Thymus (tissue), 14 donors: ENCODE data around the gene UGT1A4. TPM values are rescaled to one million over a fixed set of nuclear protein-coding genes. Genes with fewer than 3 reads are reported as not detected.
A peak's percentile ranks its signal among the peaks of the same experiment; 100 is the strongest.

Source experiments
- DNase-seq, 9 donors: peaks; one replicate each; pipeline ENCODE4 v3.0.0-alpha.2; 2013; ENCODE audit warnings: low spot score in 9 of 9, low read depth in 6 of 9, missing footprints in 1 of 9
- H3K27ac ChIP-seq, 2 donors: one replicate each; pipeline ENCODE4 v1.5.1; 2013; ENCODE audit warnings: control low read depth in 1 of 2, low read depth in 1 of 2, low read length in 1 of 2, mild to moderate bottlenecking in 1 of 2, moderate library complexity in 1 of 2
- H3K27me3 ChIP-seq, 2 donors: one replicate each; pipeline ENCODE4 v1.5.1; 2013; ENCODE audit warnings: low read length in 1 of 2; ENCODE audit not compliant: control insufficient read depth in 2 of 2, insufficient read depth in 1 of 2
- H3K36me3 ChIP-seq, 2 donors: one replicate each; pipeline ENCODE4 v1.5.1; 2013; ENCODE audit warnings: low read length in 1 of 2, mild to moderate bottlenecking in 1 of 2, moderate library complexity in 1 of 2; ENCODE audit not compliant: control insufficient read depth in 2 of 2, insufficient read depth in 2 of 2
- H3K4me1 ChIP-seq, 2 donors: one replicate each; pipeline ENCODE4 v1.5.1; 2013; ENCODE audit warnings: low read length in 2 of 2; ENCODE audit not compliant: control insufficient read depth in 2 of 2, insufficient read depth in 2 of 2
- H3K4me3 ChIP-seq, 2 donors: one replicate each; pipeline ENCODE4 v1.5.1; 2013; ENCODE audit warnings: low read length in 2 of 2, control low read depth in 1 of 2, mild to moderate bottlenecking in 1 of 2
- H3K9me3 ChIP-seq, 2 donors: one replicate each; pipeline ENCODE4 v1.5.1; 2013; ENCODE audit warnings: low read length in 1 of 2, mild to moderate bottlenecking in 1 of 2; ENCODE audit not compliant: control insufficient read depth in 2 of 2, insufficient read depth in 1 of 2
- WGBS: extraction: QIAGEN DNeasy Blood & Tissue Kit; methylation state at CpG from one replicate; pipeline ENCODE4 v1.1.7; 2013; 5-methylcytosine and 5-hydroxymethylcytosine counted together
- long read RNA-seq, 10 donors: transcript quantifications; one replicate each; lab custom pipeline, GENCODE V29; 2026
- polyA plus RNA-seq: library from polyadenylated mRNA; stranded (reverse); fragments of 200-250 nt; gene quantifications from one replicate; pipeline ENCODE4 v1.2.3, GENCODE V29; 2013
- total RNA-seq: library from RNA; stranded (reverse); fragments of 120-200 nt; gene quantifications from one replicate; pipeline ENCODE4 v1.2.4, GENCODE V29; 2013
- donor health status: healthy.

The UGT1A4 gene
- 0.09 TPM for total RNA-seq
- polyA plus RNA-seq, result 0.34 TPM
- long read RNA-seq, donor 1, result 0 reads
- long read RNA-seq, donor 2, result 0 reads
- long read RNA-seq, donor 3, result 0 reads
- long read RNA-seq, donor 4, result 0 reads
- long read RNA-seq, donor 5, result 0 reads
- long read RNA-seq, donor 6, result 0 reads
- long read RNA-seq, donor 7, result 0 reads
- long read RNA-seq, donor 8, result 0 reads
- long read RNA-seq, donor 9, result 0 reads
- long read RNA-seq, donor 10, result 0 reads

- Histone ChIP-seq H3K4me1 (peaks cover 0 to under 1% of the 10 kb centered on the region in 2 donors), H3K27ac (no peak within 1 kb of the TSS), H3K36me3 (no peaks in the 10 kb centered on the region), H3K9me3 (no peaks in the 10 kb centered on the region), H3K4me3 (no peak within 1 kb of the TSS), H3K27me3 (peaks cover 2 to 4% of the 10 kb centered on the region in 2 donors)
- no peak for DNase-seq
- WGBS, result 96% methylated on average over 7 of the region's 7 CpGs
Observed at GRCh38 chr2:233718552-233718951, at the start of gene UGT1A4. Gene UGT1A4, plus strand, starts transcription at chr2:233718736. Its CDS starts 85 bp downstream, at chr2:233718821.

- H3K9me3 ChIP-seq, result no peaks in the 10 kb centered on the region
- H3K27me3 ChIP-seq, result no peaks in the 10 kb centered on the region
- no peak within 1 kb of the TSS for H3K27ac ChIP-seq
- DNase-seq, result no peak
- H3K4me1 ChIP-seq, result no peaks in the 10 kb centered on the region
- no peak within 1 kb of the TSS for H3K4me3 ChIP-seq
- H3K36me3 ChIP-seq, result no peaks in the 10 kb centered on the region
- WGBS, result 96% methylated on average over 5 of the region's 5 CpGs
Observed at GRCh38 chr2:233671290-233672161, 47.0 kb upstream of the UGT1A4 start, which contains the start of gene UGT1A9. Gene UGT1A9, plus strand, starts transcription at chr2:233671898. Its CDS starts 37 bp downstream, at chr2:233671935.

GRCh38 chr2:233672886-233673285, 45.6 kb upstream of the UGT1A4 start:
- Histone ChIP-seq H3K4me3 (no peak overlapping the region), H3K9me3 (no peaks in the 10 kb centered on the region), H3K27ac (no peak overlapping the region), H3K27me3 (no peaks in the 10 kb centered on the region), H3K36me3 (no peaks in the 10 kb centered on the region), H3K4me1 (no peaks in the 10 kb centered on the region)
- no peak for DNase-seq
- 60% methylated on average over 3 of the region's 3 CpGs for WGBS

- Histone ChIP-seq H3K9me3 (no peaks in the 10 kb centered on the region), H3K36me3 (no peaks in the 10 kb centered on the region), H3K4me1 (no peaks in the 10 kb centered on the region), H3K27ac (peak overlapping the region in 1 of 2 donors; percentile 37), H3K27me3 (no peaks in the 10 kb centered on the region), H3K4me3 (no peak overlapping the region)
- DNase-seq, result no peak
Observed at GRCh38 chr2:233673896-233674295, 44.6 kb upstream of the UGT1A4 start.

GRCh38 chr2:233674314-233674713, 44.2 kb upstream of the UGT1A4 start:
- Histone ChIP-seq H3K4me1 (no peaks in the 10 kb centered on the region), H3K27ac (peak overlapping the region in 1 of 2 donors; percentile 37), H3K36me3 (no peaks in the 10 kb centered on the region), H3K27me3 (no peaks in the 10 kb centered on the region), H3K4me3 (no peak overlapping the region), H3K9me3 (no peaks in the 10 kb centered on the region)
- DNase-seq, result no peak
- 86% methylated on average over 1 of the region's 1 CpG for WGBS

- no peaks in the 10 kb centered on the region for H3K4me1 ChIP-seq
- no peaks in the 10 kb centered on the region for H3K27me3 ChIP-seq
- H3K36me3 ChIP-seq, result no peaks in the 10 kb centered on the region
- no peak overlapping the region for H3K27ac ChIP-seq
- H3K9me3 ChIP-seq, result no peaks in the 10 kb centered on the region
- peak in 1 of 9 donors; percentile 19 for DNase-seq
- H3K4me3 ChIP-seq, result no peak overlapping the region
- WGBS, result 91% methylated on average over 4 of the region's 4 CpGs
Observed at GRCh38 chr2:233674995-233675394, 43.5 kb upstream of the UGT1A4 start.

- H3K27ac ChIP-seq, result no peak overlapping the region
- H3K4me3 ChIP-seq, result no peak overlapping the region
- no peaks in the 10 kb centered on the region for H3K9me3 ChIP-seq
- no peaks in the 10 kb centered on the region for H3K27me3 ChIP-seq
- WGBS, result 95% methylated on average over 2 of the region's 2 CpGs
- no peak for DNase-seq
- no peaks in the 10 kb centered on the region for H3K4me1 ChIP-seq
- H3K36me3 ChIP-seq, result no peaks in the 10 kb centered on the region
Observed at GRCh38 chr2:233676046-233676445, 42.5 kb upstream of the UGT1A4 start.

- Histone ChIP-seq H3K9me3 (no peaks in the 10 kb centered on the region), H3K27ac (no peak overlapping the region), H3K36me3 (no peaks in the 10 kb centered on the region), H3K4me1 (no peaks in the 10 kb centered on the region), H3K27me3 (no peaks in the 10 kb centered on the region), H3K4me3 (no peak overlapping the region)
- no peak for DNase-seq
- WGBS, result 93% methylated on average over 4 of the region's 4 CpGs
Observed at GRCh38 chr2:233679196-233679595, 39.3 kb upstream of the UGT1A4 start.

- Histone ChIP-seq H3K4me3 (no peak overlapping the region), H3K9me3 (no peaks in the 10 kb centered on the region), H3K4me1 (no peaks in the 10 kb centered on the region), H3K36me3 (no peaks in the 10 kb centered on the region), H3K27ac (no peak overlapping the region), H3K27me3 (no peaks in the 10 kb centered on the region)
- 87% methylated on average over 4 of the region's 4 CpGs for WGBS
- DNase-seq, result no peak
Observed at GRCh38 chr2:233680361-233681045, 38.0 kb upstream of the UGT1A4 start.
